Measurements from ENCODE around the gene PRKG1. TPM values are rescaled to one million over a fixed set of nuclear protein-coding genes. Genes with fewer than 3 reads are reported as not detected.

Gene PRKG1
- total RNA-seq, 1 experiment from 2014 or later: 10.4 TPM

GRCh38 chr10:52129410-52130178 lies 1055.3 kb downstream of the PRKG1 start:
- no peak overlapping the region for H3K27ac ChIP-seq (ENCODE audit: insufficient read length, low read depth, low read length)
- H3K23ac ChIP-seq (ENCODE audit: insufficient read length, low read depth, low read length): no peak overlapping the region
- Mint-ChIP-seq H3K9me3 (no peaks in the 10 kb centered on the region), H3K4me3 (no peak overlapping the region), H3K4me1 (peaks cover 5 to 8% of the 10 kb centered on the region in 2 experiments), H3K27me3 (ENCODE audit: low read depth) (no peaks in the 10 kb centered on the region; the same call in 1 of the 2 replicates), H3K27ac (no peak overlapping the region), H3K36me3 (ENCODE audit: insufficient read depth in 1 of 3, low read depth in 3 of 3) (no peaks in the 10 kb centered on the region)
- no peak overlapping the region for H2BK120ac ChIP-seq (ENCODE audit: low read depth, low read length, poor library complexity, severe bottlenecking)
- WGBS (ENCODE audit: extremely low coverage, insufficient read length, low lambda C conversion rate): no CpG with 5 or more reads among the region's 3 CpGs
- H2AFZ ChIP-seq (ENCODE audit: low read length): no peak overlapping the region
- no peaks in the 10 kb centered on the region for H3K9me3 ChIP-seq (ENCODE audit: control insufficient read depth, low read depth, low read length)
- no peak overlapping the region for H3K4me2 ChIP-seq (ENCODE audit: insufficient read depth, insufficient read length, low read length)
- H3K27me3 ChIP-seq (ENCODE audit: insufficient read depth, low read length): no peaks in the 10 kb centered on the region
- H2AK5ac ChIP-seq (ENCODE audit: insufficient read length, low read length): no peak overlapping the region
- no peak overlapping the region for H3K56ac ChIP-seq (ENCODE audit: insufficient read length, low read depth, low read length)
- no peaks in the 10 kb centered on the region for H3K79me1 ChIP-seq (ENCODE audit: insufficient read depth, low read depth, low read length, poor library complexity, severe bottlenecking)
- H3K18ac ChIP-seq (ENCODE audit: insufficient read length, low read depth, low read length): no peak overlapping the region
- H2BK5ac ChIP-seq (ENCODE audit: insufficient read length, low read length): no peak overlapping the region
- DNase-seq: no peak
- no peak overlapping the region for H3K4ac ChIP-seq (ENCODE audit: low read depth, low read length)
- TF ChIP-seq CTCF (conservative IDR thresholded peaks at IDR 0.05): no peak
- no peak overlapping the region for H4K8ac ChIP-seq (replicated peaks; ENCODE audit: insufficient read length, low read depth, low read length)
- H4K20me1 ChIP-seq (ENCODE audit: control insufficient read depth, insufficient read depth, insufficient read length): no peaks in the 10 kb centered on the region
- no peaks in the 10 kb centered on the region for H3K23me2 ChIP-seq (ENCODE audit: insufficient read length, low read depth, low read length, poor library complexity, severe bottlenecking)
- no peak overlapping the region for H3T11ph ChIP-seq (ENCODE audit: low read length)
- H4K91ac ChIP-seq (ENCODE audit: insufficient read length, low read depth, low read length): no peak overlapping the region
- no peak overlapping the region for H4K5ac ChIP-seq (ENCODE audit: insufficient read length, low read depth, low read length)
- H3K4me1 ChIP-seq (ENCODE audit: insufficient read depth, low read length): no peaks in the 10 kb centered on the region; the same call in 1 of the 2 replicates
- H3K9ac ChIP-seq (ENCODE audit: extremely low read depth, insufficient read length, low read length): no peak overlapping the region
- H3K14ac ChIP-seq (ENCODE audit: insufficient read depth, low read length): no peak overlapping the region
- H2BK15ac ChIP-seq (ENCODE audit: low read depth, low read length): no peak overlapping the region
- no peaks in the 10 kb centered on the region for H3K79me2 ChIP-seq (ENCODE audit: insufficient read depth, low read length)
- no peak overlapping the region for H2BK12ac ChIP-seq (ENCODE audit: insufficient read length, low read depth, low read length)
- no peak overlapping the region for H2BK20ac ChIP-seq (ENCODE audit: low read depth, low read length, poor library complexity, severe bottlenecking)

Measured in H9 (cell line).